GM19438 (cell line): Measurements from ENCODE around the gene PRR23B.
"Not testable (repeated sequence)": the region's sequence is repeated elsewhere in the genome, so short reads cannot be mapped to it uniquely, and the experiment has no call there.

Experiments used
- ATAC-seq: cut with Tn5 transposase; IDR thresholded peaks from one replicate; pipeline ENCODE4 v1.9.1; 2021; ENCODE audit warnings: low read depth; ENCODE audit not compliant: unreplicated experiment

The PRR23B gene

GRCh38 chr3:139020868-139021234 lies at the start of gene PRR23B:
Gene PRR23B, minus strand, starts transcription at chr3:139020926. Its CDS starts 265 bp downstream, at chr3:139020661.
- no peak for ATAC-seq

- ATAC-seq, result no peak
These were observed 42.2 kb upstream of the PRR23B start for GRCh38 chr3:139062918-139063317.

DNA sequence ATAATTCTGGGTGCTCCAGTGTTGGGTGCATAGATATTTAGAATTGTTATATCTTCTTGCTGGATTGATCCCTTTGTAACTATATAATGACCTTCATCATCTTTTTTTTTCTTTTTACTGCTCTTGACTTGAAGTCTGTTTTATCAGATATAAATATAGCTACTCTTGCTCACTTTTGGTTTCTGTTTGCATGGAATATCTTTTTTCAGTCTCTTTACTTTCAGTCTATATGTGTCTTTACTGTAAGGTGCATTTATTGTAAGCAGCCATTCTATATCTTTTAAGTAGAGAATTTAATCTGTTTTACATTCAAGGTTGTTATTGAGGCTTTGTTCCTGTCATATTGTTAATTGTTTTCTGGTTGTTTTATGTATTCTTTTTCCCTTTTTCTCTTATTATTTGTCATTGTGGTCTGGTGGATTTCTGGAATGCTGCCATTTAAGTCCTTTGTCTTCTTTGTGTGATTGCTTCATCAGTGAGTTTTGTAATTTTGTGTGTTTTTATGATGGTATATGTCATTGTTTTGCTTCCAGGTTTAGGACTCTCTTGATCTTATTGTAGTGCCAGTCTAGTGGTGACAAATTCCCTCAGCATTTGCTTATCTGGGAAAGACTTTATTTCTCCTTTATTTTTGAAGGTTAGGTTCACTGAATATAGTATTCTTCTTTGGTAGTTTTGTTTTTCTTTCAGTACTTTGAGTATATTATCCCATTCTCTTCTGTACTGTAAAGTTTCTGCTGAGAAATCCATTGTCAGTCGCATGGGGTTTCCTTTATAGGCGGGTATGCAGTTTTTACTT lies 32.3 kb upstream of the PRR23B start:
- no peak for ATAC-seq

GRCh38 chr3:139044366-139045210 lies 23.9 kb upstream of the PRR23B start, which contains the start of gene PRR23C:
Gene PRR23C, minus strand, starts transcription at chr3:139044892. Its CDS starts 272 bp downstream, at chr3:139044620.
- ATAC-seq, result no peak

- no peak for ATAC-seq
These were observed 23.0 kb upstream of the PRR23B start for GRCh38 chr3:139043554-139044365.

DNA sequence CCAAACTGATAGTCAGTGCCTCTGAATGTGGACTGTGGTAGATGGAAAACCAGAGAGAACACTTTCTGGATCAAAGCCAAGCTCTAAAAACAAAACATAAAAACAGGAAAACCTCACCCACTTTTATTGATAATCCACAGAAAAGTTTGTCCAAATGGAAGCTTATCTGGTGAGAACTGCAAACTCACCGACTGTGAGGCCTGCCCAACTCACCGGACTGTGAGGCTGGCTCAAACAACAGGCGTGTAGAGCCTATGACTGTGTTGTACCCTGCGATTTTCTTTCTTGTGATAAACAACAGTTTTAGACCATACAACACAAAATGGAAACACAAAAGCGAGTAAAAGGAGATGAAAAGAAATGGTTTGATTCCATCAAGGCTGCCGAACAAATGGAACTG lies 16.8 kb upstream of the PRR23B start:
- ATAC-seq, result no peak

GRCh38 chr3:139032326-139033002 lies 11.7 kb upstream of the PRR23B start:
- no peak for ATAC-seq

- ATAC-seq, result not testable (repeated sequence)
These were observed 9.8 kb upstream of the PRR23B start for GRCh38 chr3:139030576-139030975.

- no peak for ATAC-seq
These were observed 4.2 kb upstream of the PRR23B start for GRCh38 chr3:139024968-139025367.

- no peak for ATAC-seq
These were observed 474 bp downstream of the PRR23B start for GRCh38 chr3:139020036-139020867.

DNA sequence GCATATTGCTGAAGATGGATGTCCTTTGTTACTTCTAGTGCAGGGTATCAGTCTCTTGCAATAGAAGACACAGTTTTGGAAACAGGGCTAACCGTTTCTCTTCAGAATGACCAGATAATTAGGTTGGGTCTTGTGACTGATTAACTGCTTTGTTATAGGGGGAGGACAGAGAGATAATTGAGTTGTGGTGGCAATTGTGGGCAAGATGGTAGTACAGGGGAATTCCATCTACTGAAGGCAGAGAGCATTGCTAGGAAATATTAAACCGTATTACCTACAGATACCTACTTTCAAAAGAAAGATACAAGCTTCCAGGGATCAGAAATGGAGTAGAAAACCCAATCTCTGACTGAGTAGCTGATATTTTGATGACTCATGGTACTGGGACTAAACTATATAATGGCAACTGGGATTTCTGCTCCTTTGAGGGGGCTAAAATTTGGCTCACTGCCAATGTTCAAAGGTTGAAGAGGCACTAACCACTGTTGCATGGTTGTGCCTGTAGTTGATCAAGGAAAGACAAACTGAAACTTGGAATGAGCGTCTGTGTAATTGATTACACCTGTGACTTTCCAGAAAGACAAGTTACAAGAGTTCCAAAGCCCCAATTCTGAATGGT lies 4.2 kb downstream of the PRR23B start:
- no peak for ATAC-seq

DNA sequence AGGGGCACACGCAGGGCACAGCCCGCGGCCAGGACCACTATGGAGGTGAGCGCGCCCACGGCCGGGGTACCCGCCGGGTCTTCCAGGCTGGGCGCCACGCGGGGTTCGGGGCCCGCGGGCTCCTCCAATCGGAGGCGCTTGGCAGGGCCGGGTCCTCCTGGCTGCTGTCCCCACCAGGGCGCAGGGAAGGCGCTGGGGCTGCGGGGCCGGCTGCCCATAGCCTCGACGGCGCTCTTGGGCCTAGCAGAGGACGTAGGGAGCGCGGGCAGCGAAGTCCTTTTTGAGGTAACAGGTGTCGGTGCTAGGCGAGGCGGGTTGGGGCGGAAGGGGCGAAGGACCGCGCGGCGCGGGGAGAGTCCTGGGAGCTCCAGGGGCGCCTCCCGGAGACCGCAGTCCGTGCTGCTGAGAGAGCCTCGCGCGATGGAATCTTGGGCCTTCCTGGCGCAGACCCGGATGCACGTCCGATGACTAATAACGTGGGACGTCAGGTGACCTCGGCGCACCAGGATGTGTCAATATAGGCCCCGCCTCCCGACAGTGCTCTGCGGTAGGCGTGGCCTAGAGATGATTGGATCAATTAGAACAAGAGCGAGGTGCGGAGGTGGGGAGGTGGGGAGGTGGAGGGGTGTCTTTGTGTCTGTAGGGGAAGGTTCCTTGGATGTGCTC lies 14.5 kb downstream of the PRR23B start, which contains the start of gene PRR23A:
Gene PRR23A, minus strand, starts transcription at position 218 of the 666 bp plus-strand sequence. Its CDS starts 0 bp downstream, at position 218.
- ATAC-seq, result no peak

GRCh38 chr3:139005356-139005993 lies 15.3 kb downstream of the PRR23B start:
- ATAC-seq, result no peak

- no peak for ATAC-seq
These were observed 25.0 kb downstream of the PRR23B start for GRCh38 chr3:138995706-138996105.

DNA sequence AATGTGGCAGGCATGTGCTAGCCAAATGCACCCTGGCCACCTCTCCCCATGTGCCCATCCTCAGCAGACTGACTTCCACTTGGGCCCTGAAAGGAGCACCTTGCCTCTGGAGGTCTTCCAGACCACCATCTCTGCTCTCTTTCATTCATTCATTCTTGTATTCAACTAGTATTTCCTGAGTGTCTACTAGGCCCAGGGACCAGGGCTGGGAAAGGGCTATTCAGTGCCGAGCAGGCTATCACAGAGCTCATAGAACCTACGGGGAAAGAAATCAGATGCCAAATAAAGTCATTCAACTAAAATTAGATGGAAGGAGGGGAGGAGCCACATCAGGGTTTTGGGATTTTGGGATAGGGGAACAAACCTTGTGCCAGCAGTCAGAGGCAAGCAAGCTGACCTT lies 33.5 kb downstream of the PRR23B start:
- no peak for ATAC-seq

- no peak for ATAC-seq
These were observed 34.8 kb downstream of the PRR23B start for GRCh38 chr3:138985932-138986331.

DNA sequence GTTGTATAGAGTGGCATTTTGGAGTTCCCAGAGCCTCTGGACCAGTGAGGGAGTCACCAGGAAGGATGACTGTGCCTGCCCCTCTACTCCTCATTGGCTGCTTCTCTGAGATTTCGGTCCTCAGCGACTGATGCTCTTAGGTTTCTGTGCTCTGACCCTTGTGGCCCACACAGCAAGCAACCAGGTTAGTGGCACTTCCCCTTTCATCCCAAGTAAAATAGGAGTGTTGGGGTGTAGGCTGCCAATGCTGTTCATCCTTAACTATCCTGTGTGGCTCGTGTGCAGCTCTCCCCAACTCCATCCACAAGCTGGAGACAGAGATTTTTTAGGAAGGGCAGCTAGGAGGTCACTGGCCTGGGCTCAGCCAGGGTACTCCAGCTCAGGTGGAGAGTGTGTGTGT lies 35.9 kb downstream of the PRR23B start:
- ATAC-seq, result no peak

- ATAC-seq, result no peak
These were observed 44.7 kb downstream of the PRR23B start for GRCh38 chr3:138976047-138976446.
